WTC11 (cell line): ENCODE data around the gene NAV3. TPM values are rescaled to one million over a fixed set of nuclear protein-coding genes. Genes with fewer than 3 reads are reported as not detected.

Experiments used
- ATAC-seq: fragments of 200-7000 bp; cut with Tn5 transposase; 2 replicates; pipeline ENCODE4 v1.10.0; 2021; ENCODE audit warnings: mild to moderate bottlenecking, moderate library complexity
- CTCF ChIA-PET: fragments of 300-600 bp; sonication (Branson Sonifier 250); formaldehyde crosslinking; loops from one replicate; lab custom pipeline; 2021; ENCODE audit warnings: antibody characterized with exemption; lab: Charles Lee
- POLR2A ChIA-PET: fragments of 350-600 bp; sonication (Branson Sonifier 250); formaldehyde crosslinking; loops from one replicate; lab custom pipeline; 2021; ENCODE audit warnings: antibody characterized with exemption; lab: Charles Lee
- DNase-seq: peaks from one replicate; pipeline ENCODE4 v3.0.0; 2021; ENCODE audit warnings: low spot score
- H3K27ac Mint-ChIP-seq: 2 replicates; pipeline ENCODE4 v1.8.0; 2021; ENCODE audit warnings: mixed read lengths
- H3K27me3 Mint-ChIP-seq: 2 replicates; pipeline ENCODE4 v1.8.0; 2021; ENCODE audit warnings: low read depth, mild to moderate bottlenecking, moderate library complexity, mixed read lengths
- H3K36me3 Mint-ChIP-seq: 2 replicates; pipeline ENCODE4 v1.8.0; 2021; ENCODE audit warnings: mixed read lengths
- H3K4me1 Mint-ChIP-seq: 2 replicates; pipeline ENCODE4 v1.8.0; 2022; ENCODE audit warnings: mixed read lengths
- H3K4me3 Mint-ChIP-seq: 2 replicates; pipeline ENCODE4 v1.8.0; 2021; ENCODE audit warnings: mild to moderate bottlenecking, moderate library complexity, mixed read lengths
- H3K9me3 Mint-ChIP-seq: 2 replicates; pipeline ENCODE4 v1.8.0; 2021; ENCODE audit warnings: mixed read lengths
- ETV6 ChIP-seq: sonication (generic); formaldehyde crosslinking; IDR thresholded peaks from 2 replicates; pipeline ENCODE4 v1.8.1; 2022; ENCODE audit warnings: mild to moderate bottlenecking, missing genetic modification reagents
- GRHL2 ChIP-seq: fragments of 250-450 bp; sonication (Bioruptor Pico); IDR thresholded peaks from 2 replicates; pipeline ENCODE4 v1.8.0; 2022; ENCODE audit warnings: mild to moderate bottlenecking, moderate library complexity; ENCODE audit not compliant: insufficient replicate concordance, severe bottlenecking
- HMGA2 ChIP-seq: fragments of 250-450 bp; sonication (Bioruptor Pico); IDR thresholded peaks from 2 replicates; pipeline ENCODE4 v1.4.0; 2021; ENCODE audit warnings: mild to moderate bottlenecking, moderate library complexity
- NFE2L1 ChIP-seq: sonication (generic); formaldehyde crosslinking; IDR thresholded peaks from 2 replicates; pipeline ENCODE4 v1.8.1; 2023; ENCODE audit warnings: missing genetic modification reagents
- RORB ChIP-seq: fragments of 250-450 bp; sonication (Bioruptor Pico); IDR thresholded peaks from 2 replicates; pipeline ENCODE4 v1.9.0; 2021; ENCODE audit warnings: mild to moderate bottlenecking
- SMAD3 ChIP-seq: sonication (generic); formaldehyde crosslinking; IDR thresholded peaks from 2 replicates; pipeline ENCODE4 v1.8.0; 2022; ENCODE audit warnings: missing genetic modification reagents, mild to moderate bottlenecking, borderline replicate concordance
- ZNF416 ChIP-seq: fragments of 250-450 bp; sonication (Bioruptor Pico); IDR thresholded peaks from 2 replicates; pipeline ENCODE4 v1.9.0; 2021; ENCODE audit warnings: mild to moderate bottlenecking, inconsistent platforms
- total RNA-seq: library from RNA; stranded (reverse); gene quantifications from 3 replicates; pipeline ENCODE4 v1.2.3, GENCODE V29; 2021
- TF ChIP-seq, protein P1 (sequence below): sonication (generic); formaldehyde crosslinking; IDR thresholded peaks from 2 replicates; pipeline ENCODE4 v1.8.1; 2023; ENCODE audit warnings: mild to moderate bottlenecking, missing genetic modification reagents, moderate library complexity
- TF ChIP-seq, protein P2 (sequence below): sonication (generic); formaldehyde crosslinking; IDR thresholded peaks from 2 replicates; pipeline ENCODE4 v1.8.1; 2023; ENCODE audit warnings: mild to moderate bottlenecking, missing genetic modification reagents
- TF ChIP-seq, protein P3 (sequence below): sonication (generic); formaldehyde crosslinking; conservative IDR thresholded peaks from 2 replicates; pipeline ENCODE4 v1.8.1; 2022; ENCODE audit warnings: mild to moderate bottlenecking, missing genetic modification reagents
- TF ChIP-seq, protein P4 (sequence below): sonication (generic); formaldehyde crosslinking; IDR thresholded peaks from 2 replicates; pipeline ENCODE4 v1.8.1; 2023; ENCODE audit warnings: mild to moderate bottlenecking, missing genetic modification reagents, borderline replicate concordance
- TF ChIP-seq, protein P5 (sequence below): sonication (generic); formaldehyde crosslinking; IDR thresholded peaks from 2 replicates; pipeline ENCODE4 v1.8.1; 2023; ENCODE audit warnings: mild to moderate bottlenecking, moderate library complexity, missing genetic modification reagents
- TF ChIP-seq, protein P6 (sequence below): sonication (generic); formaldehyde crosslinking; IDR thresholded peaks from 2 replicates; pipeline ENCODE4 v1.8.1; 2022; ENCODE audit warnings: mild to moderate bottlenecking, moderate library complexity, missing genetic modification reagents
- TF ChIP-seq, protein P7 (sequence below): fragments of 200-600 bp; IDR thresholded peaks from 2 replicates; pipeline ENCODE4 v1.8.0; 2022; ENCODE audit warnings: antibody characterized with exemption
- TF ChIP-seq, protein P8 (sequence below): fragments of 250-450 bp; sonication (Bioruptor Pico); IDR thresholded peaks from 2 replicates; pipeline ENCODE4 v1.9.0; 2021; ENCODE audit warnings: mild to moderate bottlenecking, borderline replicate concordance
- TF ChIP-seq, protein P9 (sequence below): sonication (generic); formaldehyde crosslinking; IDR thresholded peaks from 2 replicates; pipeline ENCODE4 v1.8.1; 2023; ENCODE audit warnings: mild to moderate bottlenecking, missing genetic modification reagents, moderate library complexity

NAV3 gene
- total RNA-seq, 1 experiment from 2014 or later, result 3.3 TPM

DNA sequence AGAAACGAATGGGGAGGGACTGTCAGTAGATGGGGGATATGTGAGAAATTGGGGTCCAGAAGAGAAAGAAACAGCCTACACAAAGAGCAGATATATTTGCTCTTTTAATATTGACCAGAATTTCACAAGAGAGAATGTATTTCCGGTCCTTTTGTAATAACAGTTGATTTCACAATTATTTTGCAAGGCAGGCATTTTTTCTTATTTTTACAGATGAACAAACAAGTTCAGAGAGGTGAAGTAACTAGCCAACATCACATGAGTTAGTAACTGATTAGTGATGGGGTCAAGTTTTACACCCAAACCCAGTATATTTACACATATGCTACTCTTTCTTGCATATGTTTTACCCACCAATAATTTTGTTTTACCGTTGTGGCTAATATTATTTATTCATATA is 188.2 kb downstream of the NAV3 start:
- CTCF ChIA-PET, result no interaction called here
- ATAC-seq (no peak), DNase-seq (no peak)
- H3K4me1 Mint-ChIP-seq, result no peaks in the 10 kb centered on the region
- H3K27me3 Mint-ChIP-seq, result no peaks in the 10 kb centered on the region
- POLR2A ChIA-PET, result no interaction called here
- TF ChIP-seq, protein P1, sequence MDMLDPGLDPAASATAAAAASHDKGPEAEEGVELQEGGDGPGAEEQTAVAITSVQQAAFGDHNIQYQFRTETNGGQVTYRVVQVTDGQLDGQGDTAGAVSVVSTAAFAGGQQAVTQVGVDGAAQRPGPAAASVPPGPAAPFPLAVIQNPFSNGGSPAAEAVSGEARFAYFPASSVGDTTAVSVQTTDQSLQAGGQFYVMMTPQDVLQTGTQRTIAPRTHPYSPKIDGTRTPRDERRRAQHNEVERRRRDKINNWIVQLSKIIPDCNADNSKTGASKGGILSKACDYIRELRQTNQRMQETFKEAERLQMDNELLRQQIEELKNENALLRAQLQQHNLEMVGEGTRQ (CRISPR knock-in tag), result no peak
- TF ChIP-seq HMGA2 (CRISPR knock-in tag) (no peak), ETV6 (CRISPR knock-in tag) (no peak)
- no peak overlapping the region for H3K27ac Mint-ChIP-seq
- H3K4me3 Mint-ChIP-seq, result no peak overlapping the region
- no peaks in the 10 kb centered on the region for H3K36me3 Mint-ChIP-seq
- H3K9me3 Mint-ChIP-seq, result no peaks in the 10 kb centered on the region

DNA sequence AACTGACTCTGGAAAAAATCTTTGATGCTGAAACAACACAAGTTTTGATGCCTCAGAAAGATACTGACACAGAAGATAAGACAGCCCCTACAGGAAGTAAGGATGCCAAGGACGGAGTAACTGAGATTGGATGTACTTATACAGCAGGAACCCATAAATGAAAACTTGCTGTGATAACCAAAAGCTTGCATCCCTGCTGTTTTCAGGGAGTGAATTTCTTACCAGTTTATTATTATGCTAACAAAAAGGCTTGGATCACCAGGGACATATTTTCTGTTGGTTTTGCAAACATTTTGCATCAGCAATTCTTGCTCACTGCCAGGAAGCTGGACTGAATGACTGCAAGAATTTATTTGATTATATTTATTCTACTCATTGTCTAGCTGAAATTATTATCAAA is 197.7 kb downstream of the NAV3 start:
- Mint-ChIP-seq H3K9me3 (peaks cover 7% of the 10 kb centered on the region), H3K36me3 (no peaks in the 10 kb centered on the region), H3K27ac (no peak overlapping the region), H3K4me3 (no peak overlapping the region), H3K4me1 (peaks cover 2% of the 10 kb centered on the region; the same call in 1 of the 2 replicates), H3K27me3 (no peaks in the 10 kb centered on the region)
- DNase-seq (no peak), ATAC-seq (no peak)
- ChIA-PET POLR2A (no interaction called here), CTCF (no interaction called here)
- TF ChIP-seq, protein P2, sequence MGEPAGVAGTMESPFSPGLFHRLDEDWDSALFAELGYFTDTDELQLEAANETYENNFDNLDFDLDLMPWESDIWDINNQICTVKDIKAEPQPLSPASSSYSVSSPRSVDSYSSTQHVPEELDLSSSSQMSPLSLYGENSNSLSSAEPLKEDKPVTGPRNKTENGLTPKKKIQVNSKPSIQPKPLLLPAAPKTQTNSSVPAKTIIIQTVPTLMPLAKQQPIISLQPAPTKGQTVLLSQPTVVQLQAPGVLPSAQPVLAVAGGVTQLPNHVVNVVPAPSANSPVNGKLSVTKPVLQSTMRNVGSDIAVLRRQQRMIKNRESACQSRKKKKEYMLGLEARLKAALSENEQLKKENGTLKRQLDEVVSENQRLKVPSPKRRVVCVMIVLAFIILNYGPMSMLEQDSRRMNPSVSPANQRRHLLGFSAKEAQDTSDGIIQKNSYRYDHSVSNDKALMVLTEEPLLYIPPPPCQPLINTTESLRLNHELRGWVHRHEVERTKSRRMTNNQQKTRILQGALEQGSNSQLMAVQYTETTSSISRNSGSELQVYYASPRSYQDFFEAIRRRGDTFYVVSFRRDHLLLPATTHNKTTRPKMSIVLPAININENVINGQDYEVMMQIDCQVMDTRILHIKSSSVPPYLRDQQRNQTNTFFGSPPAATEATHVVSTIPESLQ, result no peak
- TF ChIP-seq NFE2L1 (CRISPR knock-in tag) (no peak), HMGA2 (CRISPR knock-in tag) (no peak), GRHL2 (CRISPR knock-in tag) (no peak), RORB (no peak), SMAD3 (CRISPR knock-in tag) (no peak), ZNF416 (CRISPR knock-in tag) (no peak)
- TF ChIP-seq, protein P3, sequence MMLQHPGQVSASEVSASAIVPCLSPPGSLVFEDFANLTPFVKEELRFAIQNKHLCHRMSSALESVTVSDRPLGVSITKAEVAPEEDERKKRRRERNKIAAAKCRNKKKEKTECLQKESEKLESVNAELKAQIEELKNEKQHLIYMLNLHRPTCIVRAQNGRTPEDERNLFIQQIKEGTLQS (CRISPR knock-in tag), result no peak
- TF ChIP-seq, protein P4, sequence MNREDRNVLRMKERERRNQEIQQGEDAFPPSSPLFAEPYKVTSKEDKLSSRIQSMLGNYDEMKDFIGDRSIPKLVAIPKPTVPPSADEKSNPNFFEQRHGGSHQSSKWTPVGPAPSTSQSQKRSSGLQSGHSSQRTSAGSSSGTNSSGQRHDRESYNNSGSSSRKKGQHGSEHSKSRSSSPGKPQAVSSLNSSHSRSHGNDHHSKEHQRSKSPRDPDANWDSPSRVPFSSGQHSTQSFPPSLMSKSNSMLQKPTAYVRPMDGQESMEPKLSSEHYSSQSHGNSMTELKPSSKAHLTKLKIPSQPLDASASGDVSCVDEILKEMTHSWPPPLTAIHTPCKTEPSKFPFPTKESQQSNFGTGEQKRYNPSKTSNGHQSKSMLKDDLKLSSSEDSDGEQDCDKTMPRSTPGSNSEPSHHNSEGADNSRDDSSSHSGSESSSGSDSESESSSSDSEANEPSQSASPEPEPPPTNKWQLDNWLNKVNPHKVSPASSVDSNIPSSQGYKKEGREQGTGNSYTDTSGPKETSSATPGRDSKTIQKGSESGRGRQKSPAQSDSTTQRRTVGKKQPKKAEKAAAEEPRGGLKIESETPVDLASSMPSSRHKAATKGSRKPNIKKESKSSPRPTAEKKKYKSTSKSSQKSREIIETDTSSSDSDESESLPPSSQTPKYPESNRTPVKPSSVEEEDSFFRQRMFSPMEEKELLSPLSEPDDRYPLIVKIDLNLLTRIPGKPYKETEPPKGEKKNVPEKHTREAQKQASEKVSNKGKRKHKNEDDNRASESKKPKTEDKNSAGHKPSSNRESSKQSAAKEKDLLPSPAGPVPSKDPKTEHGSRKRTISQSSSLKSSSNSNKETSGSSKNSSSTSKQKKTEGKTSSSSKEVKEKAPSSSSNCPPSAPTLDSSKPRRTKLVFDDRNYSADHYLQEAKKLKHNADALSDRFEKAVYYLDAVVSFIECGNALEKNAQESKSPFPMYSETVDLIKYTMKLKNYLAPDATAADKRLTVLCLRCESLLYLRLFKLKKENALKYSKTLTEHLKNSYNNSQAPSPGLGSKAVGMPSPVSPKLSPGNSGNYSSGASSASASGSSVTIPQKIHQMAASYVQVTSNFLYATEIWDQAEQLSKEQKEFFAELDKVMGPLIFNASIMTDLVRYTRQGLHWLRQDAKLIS (CRISPR knock-in tag), result no peak
- TF ChIP-seq, protein P5, sequence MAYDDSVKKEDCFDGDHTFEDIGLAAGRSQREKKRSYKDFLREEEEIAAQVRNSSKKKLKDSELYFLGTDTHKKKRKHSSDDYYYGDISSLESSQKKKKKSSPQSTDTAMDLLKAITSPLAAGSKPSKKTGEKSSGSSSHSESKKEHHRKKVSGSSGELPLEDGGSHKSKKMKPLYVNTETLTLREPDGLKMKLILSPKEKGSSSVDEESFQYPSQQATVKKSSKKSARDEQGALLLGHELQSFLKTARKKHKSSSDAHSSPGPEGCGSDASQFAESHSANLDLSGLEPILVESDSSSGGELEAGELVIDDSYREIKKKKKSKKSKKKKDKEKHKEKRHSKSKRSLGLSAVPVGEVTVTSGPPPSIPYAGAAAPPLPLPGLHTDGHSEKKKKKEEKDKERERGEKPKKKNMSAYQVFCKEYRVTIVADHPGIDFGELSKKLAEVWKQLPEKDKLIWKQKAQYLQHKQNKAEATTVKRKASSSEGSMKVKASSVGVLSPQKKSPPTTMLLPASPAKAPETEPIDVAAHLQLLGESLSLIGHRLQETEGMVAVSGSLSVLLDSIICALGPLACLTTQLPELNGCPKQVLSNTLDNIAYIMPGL (CRISPR knock-in tag), result no peak
- TF ChIP-seq, protein P6, sequence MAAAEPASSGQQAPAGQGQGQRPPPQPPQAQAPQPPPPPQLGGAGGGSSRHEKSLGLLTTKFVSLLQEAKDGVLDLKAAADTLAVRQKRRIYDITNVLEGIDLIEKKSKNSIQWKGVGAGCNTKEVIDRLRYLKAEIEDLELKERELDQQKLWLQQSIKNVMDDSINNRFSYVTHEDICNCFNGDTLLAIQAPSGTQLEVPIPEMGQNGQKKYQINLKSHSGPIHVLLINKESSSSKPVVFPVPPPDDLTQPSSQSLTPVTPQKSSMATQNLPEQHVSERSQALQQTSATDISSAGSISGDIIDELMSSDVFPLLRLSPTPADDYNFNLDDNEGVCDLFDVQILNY (CRISPR knock-in tag), result no peak
- TF ChIP-seq, protein P7, sequence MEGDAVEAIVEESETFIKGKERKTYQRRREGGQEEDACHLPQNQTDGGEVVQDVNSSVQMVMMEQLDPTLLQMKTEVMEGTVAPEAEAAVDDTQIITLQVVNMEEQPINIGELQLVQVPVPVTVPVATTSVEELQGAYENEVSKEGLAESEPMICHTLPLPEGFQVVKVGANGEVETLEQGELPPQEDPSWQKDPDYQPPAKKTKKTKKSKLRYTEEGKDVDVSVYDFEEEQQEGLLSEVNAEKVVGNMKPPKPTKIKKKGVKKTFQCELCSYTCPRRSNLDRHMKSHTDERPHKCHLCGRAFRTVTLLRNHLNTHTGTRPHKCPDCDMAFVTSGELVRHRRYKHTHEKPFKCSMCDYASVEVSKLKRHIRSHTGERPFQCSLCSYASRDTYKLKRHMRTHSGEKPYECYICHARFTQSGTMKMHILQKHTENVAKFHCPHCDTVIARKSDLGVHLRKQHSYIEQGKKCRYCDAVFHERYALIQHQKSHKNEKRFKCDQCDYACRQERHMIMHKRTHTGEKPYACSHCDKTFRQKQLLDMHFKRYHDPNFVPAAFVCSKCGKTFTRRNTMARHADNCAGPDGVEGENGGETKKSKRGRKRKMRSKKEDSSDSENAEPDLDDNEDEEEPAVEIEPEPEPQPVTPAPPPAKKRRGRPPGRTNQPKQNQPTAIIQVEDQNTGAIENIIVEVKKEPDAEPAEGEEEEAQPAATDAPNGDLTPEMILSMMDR, result no peak
- TF ChIP-seq, protein P8, sequence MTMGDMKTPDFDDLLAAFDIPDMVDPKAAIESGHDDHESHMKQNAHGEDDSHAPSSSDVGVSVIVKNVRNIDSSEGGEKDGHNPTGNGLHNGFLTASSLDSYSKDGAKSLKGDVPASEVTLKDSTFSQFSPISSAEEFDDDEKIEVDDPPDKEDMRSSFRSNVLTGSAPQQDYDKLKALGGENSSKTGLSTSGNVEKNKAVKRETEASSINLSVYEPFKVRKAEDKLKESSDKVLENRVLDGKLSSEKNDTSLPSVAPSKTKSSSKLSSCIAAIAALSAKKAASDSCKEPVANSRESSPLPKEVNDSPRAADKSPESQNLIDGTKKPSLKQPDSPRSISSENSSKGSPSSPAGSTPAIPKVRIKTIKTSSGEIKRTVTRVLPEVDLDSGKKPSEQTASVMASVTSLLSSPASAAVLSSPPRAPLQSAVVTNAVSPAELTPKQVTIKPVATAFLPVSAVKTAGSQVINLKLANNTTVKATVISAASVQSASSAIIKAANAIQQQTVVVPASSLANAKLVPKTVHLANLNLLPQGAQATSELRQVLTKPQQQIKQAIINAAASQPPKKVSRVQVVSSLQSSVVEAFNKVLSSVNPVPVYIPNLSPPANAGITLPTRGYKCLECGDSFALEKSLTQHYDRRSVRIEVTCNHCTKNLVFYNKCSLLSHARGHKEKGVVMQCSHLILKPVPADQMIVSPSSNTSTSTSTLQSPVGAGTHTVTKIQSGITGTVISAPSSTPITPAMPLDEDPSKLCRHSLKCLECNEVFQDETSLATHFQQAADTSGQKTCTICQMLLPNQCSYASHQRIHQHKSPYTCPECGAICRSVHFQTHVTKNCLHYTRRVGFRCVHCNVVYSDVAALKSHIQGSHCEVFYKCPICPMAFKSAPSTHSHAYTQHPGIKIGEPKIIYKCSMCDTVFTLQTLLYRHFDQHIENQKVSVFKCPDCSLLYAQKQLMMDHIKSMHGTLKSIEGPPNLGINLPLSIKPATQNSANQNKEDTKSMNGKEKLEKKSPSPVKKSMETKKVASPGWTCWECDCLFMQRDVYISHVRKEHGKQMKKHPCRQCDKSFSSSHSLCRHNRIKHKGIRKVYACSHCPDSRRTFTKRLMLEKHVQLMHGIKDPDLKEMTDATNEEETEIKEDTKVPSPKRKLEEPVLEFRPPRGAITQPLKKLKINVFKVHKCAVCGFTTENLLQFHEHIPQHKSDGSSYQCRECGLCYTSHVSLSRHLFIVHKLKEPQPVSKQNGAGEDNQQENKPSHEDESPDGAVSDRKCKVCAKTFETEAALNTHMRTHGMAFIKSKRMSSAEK (CRISPR knock-in tag), result no peak
- TF ChIP-seq, protein P9, sequence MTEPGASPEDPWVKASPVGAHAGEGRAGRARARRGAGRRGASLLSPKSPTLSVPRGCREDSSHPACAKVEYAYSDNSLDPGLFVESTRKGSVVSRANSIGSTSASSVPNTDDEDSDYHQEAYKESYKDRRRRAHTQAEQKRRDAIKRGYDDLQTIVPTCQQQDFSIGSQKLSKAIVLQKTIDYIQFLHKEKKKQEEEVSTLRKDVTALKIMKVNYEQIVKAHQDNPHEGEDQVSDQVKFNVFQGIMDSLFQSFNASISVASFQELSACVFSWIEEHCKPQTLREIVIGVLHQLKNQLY (CRISPR knock-in tag), result no peak
